Transverse colon (tissue), 3 donors: ENCODE data around the gene ARL15.

ENCODE experiments used
- CTCF ChIP-seq, 5 experiments: fragments of 200-600 bp in 3 of 5; fragments of 450-650 bp in 2 of 5; sonication (generic) in 3 of 5; IDR thresholded peaks; 1 replicate in 2 of 5; 2 replicates in 3 of 5; pipeline ENCODE4 v1.5.1; 2016 to 2017; ENCODE audit warnings: antibody characterized with exemption in 5 of 5, inconsistent platforms in 3 of 5, mild to moderate bottlenecking in 2 of 5, moderate library complexity in 1 of 5
- EP300 ChIP-seq: sonication (generic); formaldehyde crosslinking; IDR thresholded peaks from one replicate; pipeline ENCODE4 v1.6.1; 2017; ENCODE audit warnings: antibody characterized with exemption, low read depth
- POLR2A ChIP-seq: fragments of 450-650 bp; IDR thresholded peaks from one replicate; pipeline ENCODE4 v1.6.1; 2016; ENCODE audit warnings: antibody characterized with exemption, mild to moderate bottlenecking, moderate library complexity

- TF ChIP-seq POLR2A (no peak), EP300 (no peak), CTCF (IDR thresholded peaks at IDR 0.05) (no peak)
These were observed 170.0 kb downstream of the ARL15 start for GRCh38 chr5:54140247-54140840.
